Stimulated activated CD4-positive, alpha-beta T cell treated with anti-CD3 and anti-CD28 coated beads, TNF-alpha, amount 100 ng/mL, for 24 hours (primary cell): ENCODE data around the gene ATP1A1.

Source experiments
- DNase-seq, 3 experiments: peaks; one replicate each; pipeline ENCODE4 v3.0.0-alpha.2; 2020; ENCODE audit warnings: low read depth in 3 of 3

ATP1A1 gene

DNA sequence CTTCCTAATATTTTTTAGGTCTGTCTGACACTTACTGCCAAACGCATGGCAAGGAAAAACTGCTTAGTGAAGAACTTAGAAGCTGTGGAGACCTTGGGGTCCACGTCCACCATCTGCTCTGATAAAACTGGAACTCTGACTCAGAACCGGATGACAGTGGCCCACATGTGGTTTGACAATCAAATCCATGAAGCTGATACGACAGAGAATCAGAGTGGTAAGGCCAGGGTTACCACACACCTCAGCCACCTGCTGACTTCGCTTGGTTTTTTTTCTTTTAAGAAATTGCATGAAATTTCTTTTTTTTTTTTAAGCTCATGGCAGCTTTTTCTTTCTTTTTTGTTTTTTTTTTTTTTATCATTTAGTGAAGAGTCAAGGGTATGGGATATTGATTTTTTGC lies 17.2 kb downstream of the ATP1A1 start:
- peak in 2 of 3 experiments; percentile 6 to 27 for DNase-seq

DNA sequence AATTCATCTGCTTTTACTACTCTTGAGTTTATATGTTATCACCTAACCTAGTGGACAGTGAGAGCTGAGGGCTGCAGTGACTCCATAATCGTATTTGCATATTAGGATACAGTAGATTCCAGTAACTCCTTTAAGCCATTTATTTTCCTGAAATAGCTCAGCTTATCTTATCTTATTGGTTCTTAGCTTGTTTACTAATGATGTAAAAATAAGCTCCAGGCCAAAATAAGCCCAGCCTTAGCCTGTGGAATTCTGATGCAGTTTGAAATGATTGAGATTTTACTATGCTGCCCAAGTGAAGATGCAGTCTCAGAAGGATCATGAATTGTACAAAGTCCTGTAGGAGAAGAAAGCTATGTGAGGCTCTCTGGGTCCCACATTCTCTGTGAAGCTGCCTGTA lies 18.1 kb downstream of the ATP1A1 start:
- DNase-seq = no peak

DNA sequence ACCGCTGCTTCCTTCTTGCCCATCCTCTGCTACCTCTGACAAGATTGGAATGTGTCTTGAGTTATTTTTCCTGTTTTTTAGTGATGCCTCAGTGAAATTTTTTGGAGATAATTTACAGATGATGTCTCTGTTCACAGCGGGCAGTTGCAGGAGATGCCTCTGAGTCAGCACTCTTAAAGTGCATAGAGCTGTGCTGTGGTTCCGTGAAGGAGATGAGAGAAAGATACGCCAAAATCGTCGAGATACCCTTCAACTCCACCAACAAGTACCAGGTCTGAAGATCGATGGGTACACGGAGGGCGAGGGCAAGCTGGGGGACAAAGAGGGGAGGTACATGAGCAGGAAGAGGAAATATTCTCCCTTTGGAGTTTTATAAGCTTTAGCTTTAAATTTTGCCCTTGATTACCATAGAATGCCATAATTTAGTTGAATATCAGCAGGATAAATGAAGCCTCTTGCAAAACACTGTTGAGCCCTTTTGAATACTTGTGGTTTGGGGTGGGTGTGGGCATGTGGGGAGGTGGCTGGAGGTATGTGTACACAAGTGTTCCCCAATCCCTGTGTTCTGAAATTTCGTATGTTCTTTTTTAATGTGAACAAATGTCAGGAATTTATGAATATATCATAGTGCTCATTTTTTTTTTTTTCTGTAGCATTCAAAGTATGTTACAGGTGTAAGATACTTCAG lies 19.8 kb downstream of the ATP1A1 start:
- DNase-seq = no peak

DNA sequence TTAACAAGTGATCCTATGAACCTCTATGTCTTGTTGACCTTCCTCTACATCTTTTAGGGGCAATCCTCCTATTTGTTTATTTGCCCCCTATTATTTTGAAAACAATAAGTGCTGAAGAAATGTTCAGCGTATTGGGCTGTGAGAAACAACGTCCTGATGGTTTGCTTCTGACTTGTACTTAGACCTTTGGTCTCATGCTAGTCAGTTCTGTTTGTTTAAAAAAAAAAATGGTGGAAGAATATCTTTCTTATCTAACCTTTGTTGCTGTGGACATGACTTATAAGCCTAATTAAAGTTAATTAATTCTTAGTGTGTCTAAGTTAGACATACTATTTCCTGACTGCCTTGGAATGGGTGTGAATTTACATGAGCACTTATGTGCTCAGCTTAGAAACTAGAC lies 20.7 kb downstream of the ATP1A1 start:
- no peak for DNase-seq

DNA sequence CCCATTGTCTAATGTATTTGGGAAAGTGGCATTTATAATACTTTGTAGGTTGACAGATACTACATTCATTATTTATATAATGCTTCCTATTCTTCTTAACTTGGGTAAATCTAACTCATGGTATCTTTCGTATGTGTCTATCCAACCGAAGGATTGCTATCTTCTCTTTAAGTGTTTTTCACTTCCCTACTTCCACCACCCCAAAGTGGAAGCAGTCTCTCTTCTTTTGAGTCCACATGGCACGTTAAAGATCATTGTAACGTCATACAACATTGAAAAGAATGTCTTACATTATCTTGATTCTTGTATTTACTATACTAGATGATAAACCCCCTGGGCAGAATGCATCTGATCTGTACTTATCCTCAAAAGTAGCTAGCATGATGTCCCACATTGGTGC lies 21.2 kb downstream of the ATP1A1 start:
- DNase-seq = no peak

DNA sequence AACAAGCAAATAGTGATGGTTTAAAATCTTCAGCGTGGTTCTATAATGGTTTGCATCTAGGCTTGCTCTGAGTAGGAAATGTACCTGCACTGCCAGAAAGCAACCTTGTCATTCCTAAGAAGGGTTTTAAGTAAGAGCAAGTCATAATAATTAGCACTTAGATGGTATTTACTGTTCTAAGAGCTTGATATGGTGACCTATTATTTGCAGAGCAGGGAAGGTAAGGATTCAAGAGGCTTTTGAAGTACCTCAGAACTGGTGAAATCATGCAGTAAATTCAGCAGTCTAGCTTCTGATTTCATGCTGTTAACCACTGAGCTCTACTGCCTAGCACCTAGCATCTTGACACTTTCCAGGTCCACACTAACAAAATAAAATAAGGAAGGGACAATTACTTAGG lies 23.7 kb downstream of the ATP1A1 start:
- no peak for DNase-seq

DNA sequence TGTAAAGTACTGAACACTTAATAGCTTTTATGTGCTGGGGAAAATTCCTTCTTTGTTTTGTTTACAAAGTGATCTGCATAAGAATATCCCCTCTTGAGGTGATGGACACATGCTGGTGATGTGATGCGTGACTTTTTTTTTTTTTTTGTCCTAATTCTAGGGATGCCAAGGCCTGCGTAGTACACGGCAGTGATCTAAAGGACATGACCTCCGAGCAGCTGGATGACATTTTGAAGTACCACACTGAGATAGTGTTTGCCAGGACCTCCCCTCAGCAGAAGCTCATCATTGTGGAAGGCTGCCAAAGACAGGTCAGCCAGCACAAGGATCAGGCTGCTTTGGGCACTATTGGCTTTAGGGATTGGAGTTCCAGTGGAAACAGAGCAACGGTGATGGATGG lies 24.7 kb downstream of the ATP1A1 start:
- DNase-seq = no peak

DNA sequence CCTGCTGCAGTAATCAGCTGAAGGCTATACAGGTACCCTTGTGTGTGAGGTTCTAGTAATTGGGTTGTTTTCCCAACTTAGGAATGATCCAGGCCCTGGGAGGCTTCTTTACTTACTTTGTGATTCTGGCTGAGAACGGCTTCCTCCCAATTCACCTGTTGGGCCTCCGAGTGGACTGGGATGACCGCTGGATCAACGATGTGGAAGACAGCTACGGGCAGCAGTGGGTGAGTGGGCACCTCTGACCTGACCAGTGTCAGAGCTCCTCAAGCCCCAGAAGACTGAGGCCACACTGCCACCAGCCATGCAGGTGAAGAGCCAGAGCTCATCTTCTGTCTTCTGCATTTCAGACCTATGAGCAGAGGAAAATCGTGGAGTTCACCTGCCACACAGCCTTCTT lies 27.7 kb downstream of the ATP1A1 start:
- DNase-seq = no peak

DNA sequence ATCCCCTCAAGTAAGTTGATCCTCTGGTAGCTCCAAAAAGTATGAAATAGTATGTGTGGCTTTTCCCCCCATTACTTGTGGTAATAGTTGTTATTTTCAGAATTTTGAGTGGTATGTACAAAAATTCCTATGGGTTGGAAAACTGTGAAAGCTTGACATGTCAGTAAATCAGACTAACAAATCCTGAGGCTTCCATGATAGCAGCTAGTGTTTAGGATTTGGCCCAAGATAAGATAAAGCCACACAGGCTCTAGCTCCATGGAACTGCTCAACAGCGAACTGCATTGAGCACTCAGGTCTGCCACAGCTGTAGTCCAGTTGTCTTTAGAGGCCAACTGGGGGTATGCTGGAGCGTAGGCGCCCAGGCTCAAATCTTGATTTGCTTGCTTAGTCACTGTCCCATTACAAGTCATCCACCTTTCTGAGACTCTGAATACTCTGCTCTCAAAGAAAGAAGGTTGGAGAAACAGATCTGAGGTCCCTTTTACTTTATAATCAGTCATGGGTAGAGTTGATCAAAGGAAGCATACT lies 28.7 kb downstream of the ATP1A1 start:
- DNase-seq = no peak

DNA sequence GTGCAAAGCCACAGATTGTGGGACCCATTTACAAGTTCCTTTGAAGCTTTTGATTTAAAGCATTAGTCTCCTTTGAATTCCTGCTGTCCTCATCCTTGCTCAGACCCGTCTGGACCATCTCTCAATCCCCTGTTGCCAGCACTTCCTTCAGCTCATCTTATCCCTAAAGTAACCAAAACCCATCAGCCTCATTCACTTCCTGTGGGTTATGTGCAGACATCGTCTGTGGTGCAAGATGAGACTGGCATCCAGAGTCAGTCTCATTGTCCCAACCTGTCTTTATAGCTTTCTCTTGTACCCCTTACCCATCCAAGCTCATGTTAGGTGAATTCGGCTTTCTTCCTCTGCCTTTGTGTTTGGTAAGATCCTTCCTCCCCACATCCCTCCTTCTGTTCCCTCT lies 29.3 kb downstream of the ATP1A1 start:
- DNase-seq = no peak

DNA sequence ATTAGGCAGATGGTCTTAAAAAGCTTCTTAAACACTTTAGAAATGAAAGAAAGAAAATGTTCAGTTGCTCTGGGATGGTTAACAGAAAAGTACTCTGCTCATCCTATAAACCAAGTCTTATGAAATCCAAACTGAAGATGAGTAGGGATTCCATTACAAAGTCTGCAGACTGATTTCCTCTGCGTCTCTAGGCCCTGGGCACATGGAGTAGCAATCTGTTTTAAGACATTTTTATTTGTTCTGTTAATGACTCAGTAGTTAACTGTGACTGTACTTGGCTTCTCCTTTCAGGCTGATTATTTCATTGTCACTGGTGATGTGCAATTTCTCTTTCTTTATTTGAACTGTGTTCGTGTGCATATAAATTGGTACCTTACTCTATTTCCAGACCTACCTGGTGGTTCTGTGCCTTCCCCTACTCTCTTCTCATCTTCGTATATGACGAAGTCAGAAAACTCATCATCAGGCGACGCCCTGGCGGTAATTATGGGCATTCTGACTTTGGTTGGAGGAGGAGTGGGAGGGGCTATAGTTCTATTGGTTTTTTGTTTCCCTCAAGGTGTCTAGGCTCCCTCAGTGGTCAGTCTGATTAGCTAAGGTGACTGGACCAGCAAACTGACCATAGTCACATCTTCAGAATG lies 30.6 kb downstream of the ATP1A1 start:
- DNase-seq = no peak

DNA sequence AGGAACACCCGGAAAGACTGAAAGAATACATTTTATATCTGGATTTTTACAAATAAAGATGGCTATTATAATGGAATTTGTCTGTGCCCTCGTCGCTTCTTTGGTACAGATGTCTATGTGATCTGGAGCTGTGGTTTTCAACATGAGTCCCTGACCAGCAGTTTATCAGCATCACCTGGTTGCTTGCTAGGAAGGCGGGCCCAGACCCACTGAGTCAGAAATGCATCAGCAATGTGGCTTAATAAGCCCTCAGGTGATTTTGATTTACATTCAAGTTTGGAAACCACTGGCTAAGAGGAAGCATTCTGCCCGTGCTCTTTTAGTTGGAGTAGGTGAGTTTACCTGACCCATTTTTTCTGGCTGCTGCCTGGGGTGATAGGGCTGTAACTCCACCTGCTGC lies 31.7 kb downstream of the ATP1A1 start:
- no peak for DNase-seq

DNA sequence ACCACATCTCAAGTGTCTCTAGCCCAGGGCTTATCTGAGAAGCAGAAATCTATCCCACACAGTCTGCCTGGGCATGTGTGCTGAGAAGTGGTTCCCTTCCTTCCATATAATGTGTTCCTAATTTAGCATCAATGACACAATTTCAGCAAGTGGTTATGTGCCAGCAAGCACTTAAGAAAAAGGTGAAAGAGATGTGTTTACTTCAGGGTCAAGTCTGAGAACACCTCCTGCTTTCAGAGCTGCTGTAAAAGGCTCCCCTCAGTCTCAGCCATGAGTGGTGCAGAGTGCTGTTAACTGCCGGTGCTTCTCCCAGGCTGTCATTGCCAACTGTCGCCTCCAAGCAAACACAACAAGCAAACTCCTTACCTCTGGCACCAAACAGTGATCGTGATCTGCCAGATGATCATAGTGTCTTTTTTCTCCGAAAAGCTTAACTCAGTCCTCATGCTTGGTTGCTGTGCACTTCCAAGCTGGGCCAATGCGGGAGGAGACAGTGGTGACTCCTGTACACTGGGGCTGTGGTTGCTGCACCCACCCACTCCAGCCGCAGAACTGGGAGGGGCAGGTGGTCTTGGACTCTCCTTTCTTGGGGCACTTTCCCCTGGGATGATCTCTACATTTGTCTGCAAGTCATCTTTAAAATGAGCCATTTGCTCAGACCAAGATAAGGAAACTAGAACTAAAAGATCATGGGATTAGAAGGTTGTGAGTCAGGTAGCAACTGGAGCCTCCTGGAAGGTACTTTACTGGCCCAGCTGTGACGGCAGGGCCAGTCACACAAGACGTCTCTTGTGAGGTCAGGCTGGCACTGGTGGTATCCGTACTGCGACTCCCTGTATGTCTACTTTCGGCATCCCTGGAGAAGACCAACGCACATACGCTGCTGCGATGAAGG lies 32.4 kb downstream of the ATP1A1 start:
- DNase-seq = no peak

DNA sequence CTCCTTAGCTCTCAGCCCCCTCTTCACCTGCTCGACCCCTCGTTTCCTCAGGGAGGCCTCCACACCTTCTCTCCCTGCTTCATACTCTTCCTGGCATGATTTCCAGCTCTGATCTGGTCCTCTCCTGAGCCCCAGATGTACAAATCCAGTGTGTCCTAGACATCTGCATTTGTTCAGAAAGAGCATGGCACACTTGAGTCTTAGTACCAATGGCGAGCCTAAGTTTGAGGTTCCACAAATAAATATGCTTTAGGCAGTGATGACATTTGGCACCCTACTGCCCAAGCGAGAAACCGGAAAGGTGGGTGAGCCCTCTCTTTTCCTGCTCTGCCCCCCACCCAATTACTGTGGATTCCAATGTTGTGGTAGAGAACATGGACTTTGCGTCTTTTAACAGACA lies 34.0 kb downstream of the ATP1A1 start:
- DNase-seq = no peak

DNA sequence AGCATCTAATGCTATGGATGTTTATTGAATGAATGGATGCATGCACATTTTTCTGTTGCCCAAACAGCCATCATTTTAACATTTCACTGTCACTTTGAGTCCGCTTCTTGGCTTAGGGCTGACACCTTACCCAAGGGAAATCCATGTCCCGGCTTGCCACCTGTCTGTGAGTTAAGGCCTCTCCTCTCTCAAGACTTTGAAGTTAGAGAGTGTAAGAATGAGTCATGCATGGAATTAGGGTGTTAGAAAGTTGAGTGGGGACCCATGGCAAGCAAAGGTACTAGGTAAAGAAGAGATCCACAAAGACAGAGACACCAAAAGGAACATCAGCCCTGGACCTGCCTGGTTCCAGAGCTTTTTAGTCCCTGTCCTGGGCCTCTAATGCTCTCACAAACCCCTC lies 35.1 kb downstream of the ATP1A1 start:
- DNase-seq = no peak

DNA sequence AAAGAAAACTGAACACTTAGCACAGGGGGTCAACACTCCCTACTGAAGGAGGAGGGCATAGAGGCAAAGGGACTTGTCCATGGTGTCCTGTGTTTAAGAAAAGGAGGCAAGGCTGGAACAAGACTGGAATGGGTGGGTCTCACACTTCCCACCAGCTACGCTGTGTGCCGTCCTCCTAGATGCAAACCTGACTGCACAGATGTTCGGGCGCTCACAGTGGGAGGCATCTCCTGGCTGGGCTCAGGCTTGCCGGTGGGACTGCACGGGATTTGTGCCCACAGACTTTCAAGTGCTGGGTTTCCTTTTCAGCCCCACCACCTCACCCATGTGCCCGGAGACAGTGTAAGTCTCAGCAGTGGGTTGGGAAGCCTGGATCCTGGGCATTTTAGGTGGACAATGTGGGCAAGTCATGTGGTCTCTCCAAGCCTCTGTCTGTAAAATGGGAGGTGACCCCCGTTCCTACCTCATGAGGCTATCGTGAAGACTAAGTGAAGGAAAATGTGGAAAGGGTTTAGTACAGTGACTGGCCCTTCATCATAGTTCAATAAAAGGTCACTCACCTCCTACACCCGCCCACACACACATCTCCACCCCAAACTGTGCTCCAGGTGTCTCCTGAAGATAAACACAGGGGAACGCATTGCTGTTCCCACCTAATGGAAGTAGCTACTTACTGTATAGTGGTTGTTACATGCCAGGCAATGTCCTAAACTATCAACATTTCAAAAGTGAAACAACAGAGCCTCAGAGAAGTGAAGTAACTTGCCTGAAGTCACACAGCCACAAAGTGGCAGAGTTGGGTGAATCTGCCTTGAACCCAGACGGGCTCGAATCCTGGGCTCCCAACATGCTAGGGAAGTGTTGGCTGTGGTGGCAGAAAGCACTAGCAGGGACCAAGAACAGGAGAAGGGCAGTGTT lies 36.0 kb downstream of the ATP1A1 start:
- DNase-seq = no peak

DNA sequence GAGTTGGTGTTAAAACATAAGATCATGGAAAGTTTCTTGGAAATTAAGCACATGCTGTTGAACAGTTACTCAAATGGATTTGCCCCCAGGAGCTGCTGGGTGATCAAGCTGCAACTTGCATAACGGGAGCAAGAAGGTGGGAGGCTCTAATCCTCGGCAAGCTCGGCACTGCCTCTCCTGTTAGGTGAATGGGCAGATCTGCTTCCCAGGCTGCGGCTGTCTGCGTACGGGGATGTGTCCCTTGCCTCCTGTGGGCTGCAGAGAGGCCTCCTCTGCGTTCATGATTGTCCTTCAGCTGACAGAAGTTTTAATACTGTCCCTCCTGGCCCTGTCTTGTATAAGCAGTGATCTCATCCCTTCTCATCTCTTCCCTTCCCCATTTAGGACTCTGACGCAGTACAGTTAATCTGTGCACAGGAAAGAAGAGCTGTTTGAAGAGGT lies 36.7 kb downstream of the ATP1A1 start:
- DNase-seq = no peak

DNA sequence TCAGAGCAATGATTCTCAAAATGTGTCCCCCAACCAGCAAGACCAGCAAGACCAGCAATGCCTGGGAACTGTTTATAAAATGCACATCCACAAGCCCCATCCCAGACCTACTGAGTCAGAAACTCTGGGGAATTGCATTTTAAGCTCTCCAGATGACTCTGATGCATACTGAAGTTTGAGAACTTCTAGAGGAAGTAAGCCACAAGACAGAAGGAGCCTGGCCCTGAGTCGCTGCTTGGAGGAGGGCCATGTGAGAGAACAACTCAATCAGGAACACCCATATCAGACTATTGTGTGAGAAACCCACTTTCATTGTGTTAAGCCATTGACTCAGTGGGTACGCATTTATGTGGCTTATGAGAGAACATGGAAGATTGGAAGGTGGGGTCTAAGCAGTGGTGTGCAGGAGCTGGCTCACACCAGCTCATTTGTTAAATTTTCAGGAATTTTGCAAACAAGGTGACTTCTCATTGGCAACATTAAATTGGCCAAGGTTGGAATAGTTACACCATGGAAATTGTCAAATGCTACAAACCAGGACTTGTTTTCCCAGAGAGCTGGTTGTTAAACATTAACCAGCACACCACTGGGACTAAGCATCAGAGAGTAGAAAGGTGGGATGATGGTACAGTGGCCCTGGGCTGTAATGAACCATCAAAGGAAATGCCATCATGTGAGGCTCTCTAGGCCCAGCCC lies 38.9 kb downstream of the ATP1A1 start:
- no peak for DNase-seq

DNA sequence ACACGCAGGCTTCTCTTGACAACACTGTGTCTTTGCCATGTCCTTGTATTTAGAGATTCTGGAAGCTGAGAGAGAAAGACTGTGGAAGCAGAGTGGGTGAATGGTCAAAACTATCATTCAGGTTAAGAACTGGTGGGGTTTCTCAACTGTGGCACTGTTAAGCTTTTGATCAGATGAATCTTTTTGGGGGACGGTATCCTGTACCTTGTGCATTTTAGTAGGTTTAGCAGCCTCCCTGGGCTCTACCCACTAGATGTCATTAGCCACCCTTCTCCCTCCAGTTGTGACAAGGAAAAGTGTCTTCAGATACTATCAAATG lies 39.4 kb downstream of the ATP1A1 start:
- DNase-seq = no peak

DNA sequence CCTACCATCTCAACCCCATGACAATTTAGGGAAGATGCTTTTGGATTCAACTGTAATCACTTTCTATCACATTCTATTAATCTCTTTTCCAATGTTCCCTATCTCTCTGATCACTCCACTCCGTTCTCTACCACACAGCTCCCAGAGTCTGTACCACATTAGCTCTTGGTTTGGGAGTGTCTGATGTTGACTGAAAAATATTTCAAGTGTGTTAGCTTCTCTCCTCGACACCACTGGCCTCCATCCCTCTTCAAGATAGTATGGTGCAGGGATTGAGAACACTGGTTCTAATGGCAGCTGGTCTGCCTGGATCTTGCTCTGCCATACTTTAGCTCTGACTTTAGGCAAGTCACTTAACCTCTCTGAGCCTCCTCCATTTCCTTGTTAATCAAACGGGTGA lies 39.9 kb downstream of the ATP1A1 start:
- DNase-seq = no peak

DNA sequence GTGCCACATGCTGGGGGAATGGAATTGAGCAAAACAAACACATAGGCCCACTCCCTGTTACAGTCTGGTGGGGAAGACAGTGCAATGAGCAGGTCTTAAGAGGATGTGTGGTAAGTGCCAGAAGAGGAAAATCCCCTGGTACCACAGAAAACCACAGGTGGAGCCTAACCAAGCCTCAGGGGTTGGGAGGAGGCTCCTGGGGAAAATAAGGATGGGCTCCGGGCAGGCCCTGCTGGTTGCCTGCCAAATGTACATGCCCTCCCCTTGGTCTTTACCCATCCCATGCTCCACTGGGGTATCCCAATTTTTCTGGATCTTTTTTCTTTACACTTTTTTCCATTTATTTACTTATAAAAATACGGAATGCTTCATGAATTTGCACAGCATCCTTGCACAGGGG lies 40.4 kb downstream of the ATP1A1 start:
- no peak for DNase-seq
